Subcutaneous adipose tissue (tissue), 4 donors: ENCODE data around the gene MGMT. TPM values are rescaled to one million over a fixed set of nuclear protein-coding genes. Genes with fewer than 3 reads are reported as not detected.

Source experiments
- total RNA-seq, 4 donors: library from RNA; depleted of rRNA; stranded (reverse); fragments of >200 nt; gene quantifications; one replicate each; pipeline ENCODE4 v1.1.0, GENCODE V29; 2016
- TF ChIP-seq, protein P1 (sequence below): fragments of 450-650 bp; IDR thresholded peaks from one replicate; pipeline ENCODE4 v1.5.1; 2016; ENCODE audit warnings: low read depth, mild to moderate bottlenecking, control low read depth, antibody characterized with exemption, moderate library complexity

The MGMT gene
- total RNA-seq, 4 donors from 2014 or later: 27.5 to 74.8 (median 42.2) TPM

- TF ChIP-seq, protein P1, sequence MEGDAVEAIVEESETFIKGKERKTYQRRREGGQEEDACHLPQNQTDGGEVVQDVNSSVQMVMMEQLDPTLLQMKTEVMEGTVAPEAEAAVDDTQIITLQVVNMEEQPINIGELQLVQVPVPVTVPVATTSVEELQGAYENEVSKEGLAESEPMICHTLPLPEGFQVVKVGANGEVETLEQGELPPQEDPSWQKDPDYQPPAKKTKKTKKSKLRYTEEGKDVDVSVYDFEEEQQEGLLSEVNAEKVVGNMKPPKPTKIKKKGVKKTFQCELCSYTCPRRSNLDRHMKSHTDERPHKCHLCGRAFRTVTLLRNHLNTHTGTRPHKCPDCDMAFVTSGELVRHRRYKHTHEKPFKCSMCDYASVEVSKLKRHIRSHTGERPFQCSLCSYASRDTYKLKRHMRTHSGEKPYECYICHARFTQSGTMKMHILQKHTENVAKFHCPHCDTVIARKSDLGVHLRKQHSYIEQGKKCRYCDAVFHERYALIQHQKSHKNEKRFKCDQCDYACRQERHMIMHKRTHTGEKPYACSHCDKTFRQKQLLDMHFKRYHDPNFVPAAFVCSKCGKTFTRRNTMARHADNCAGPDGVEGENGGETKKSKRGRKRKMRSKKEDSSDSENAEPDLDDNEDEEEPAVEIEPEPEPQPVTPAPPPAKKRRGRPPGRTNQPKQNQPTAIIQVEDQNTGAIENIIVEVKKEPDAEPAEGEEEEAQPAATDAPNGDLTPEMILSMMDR: no peak
Measured at GRCh38 chr10:129455625-129456024, 11.4 kb upstream of the MGMT start.

DNA sequence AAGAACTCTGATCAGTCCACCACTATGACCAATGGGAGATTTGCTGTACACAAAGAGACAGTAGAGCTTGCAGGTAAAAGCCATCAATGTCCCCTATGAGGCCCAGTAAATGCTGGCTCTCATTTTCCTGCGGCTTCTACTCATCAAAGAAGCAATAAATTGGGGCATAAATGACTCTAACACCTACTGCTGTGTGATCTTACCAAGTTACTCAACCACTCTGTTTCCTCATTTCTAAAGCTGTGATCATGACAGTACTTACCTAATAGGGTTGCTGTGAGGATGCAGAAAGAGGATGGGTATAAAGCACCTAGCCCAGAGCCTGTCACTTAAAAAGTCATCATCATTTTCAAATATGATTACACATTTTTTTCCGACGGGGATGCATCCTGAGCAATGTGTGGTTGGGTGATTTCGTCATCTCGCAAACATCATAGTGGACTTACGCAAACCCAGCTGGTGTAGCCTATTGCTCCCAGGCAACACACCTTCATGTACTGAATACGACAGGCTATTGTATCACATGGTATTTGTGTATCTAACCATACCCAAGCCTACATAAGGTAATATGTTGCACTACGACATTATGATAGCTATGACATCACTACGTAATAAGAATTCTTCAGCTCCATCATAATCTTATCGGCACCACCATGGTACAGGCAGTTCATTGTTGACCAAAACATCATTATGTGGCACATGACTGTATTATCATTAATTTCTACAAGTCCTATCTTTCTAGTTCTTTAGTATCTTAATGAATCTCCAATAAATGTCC lies 7.1 kb upstream of the MGMT start:
- TF ChIP-seq, protein P1: no peak

DNA sequence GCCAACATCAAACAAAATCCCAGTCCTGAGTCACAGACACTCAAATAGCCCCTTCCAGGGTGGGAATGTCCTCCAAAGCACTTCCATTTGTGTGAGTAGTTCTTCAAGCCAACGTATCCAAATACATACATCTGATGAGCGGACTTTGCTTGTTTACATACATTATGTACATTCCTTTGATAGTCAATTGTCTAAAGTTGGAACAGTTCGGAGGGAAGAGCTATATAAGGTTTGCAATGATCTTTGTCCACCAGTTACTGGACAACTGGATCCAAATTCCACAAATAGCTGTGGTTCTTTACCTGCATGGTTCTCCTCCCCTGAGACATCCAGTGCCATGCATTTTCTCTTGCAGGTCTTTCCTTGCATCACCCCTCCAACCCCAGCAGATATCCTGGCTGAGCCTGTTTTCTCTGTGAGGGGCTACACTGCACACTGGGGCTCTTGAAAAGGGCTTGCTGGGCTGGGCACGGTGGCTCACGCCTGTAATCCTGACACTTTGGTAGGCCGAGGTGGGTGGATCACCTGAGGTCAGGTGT lies 4.7 kb upstream of the MGMT start:
- TF ChIP-seq, protein P1: no peak

DNA sequence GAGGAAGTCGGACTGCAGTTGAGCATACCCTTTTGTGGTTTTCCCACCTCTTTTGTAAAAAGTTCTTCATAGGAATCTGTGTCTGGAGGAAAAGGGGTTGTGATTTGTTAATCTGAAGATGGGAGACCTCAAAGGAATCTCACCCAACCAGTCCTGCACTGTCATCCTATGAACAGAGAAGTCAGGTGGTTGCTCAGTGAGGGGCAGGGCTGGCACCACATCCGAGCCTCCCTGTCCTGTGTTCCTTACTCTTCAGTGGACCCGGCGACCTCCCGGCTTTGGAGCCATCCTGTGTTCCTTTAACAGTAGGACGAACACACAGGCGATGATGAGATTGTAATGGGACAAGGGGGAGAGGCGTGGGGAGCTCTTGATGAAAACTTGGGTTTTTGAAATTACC lies 2.8 kb upstream of the MGMT start:
- TF ChIP-seq, protein P1: no peak

GRCh38 chr10:129465796-129466702 lies 992 bp upstream of the MGMT start:
- TF ChIP-seq, protein P1: no peak

DNA sequence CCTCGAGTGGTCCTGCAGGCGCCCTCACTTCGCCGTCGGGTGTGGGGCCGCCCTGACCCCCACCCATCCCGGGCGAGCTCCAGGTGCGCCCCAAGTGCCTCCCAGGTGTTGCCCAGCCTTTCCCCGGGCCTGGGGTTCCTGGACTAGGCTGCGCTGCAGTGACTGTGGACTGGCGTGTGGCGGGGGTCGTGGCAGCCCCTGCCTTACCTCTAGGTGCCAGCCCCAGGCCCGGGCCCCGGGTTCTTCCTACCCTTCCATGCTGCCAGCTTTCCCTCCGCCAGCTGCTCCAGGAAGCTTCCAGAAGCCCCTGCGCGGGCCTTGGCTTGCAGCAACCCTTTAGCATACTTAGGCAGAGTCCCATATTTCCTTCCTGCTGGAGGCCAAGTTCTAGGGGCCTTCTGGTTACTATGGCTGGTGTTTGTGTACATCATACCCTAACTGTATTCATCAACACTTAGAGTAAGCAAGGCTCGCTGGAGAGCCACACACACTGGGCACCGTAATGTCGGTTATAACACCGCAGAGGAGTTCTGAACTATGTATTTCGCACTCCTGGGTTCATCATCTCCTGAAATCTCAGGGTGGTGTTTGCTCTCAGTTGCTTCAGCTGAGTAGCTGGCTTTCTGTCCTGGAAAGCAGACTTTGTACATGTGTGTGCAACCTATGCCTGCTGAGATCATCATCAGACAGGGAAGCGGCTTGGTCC lies 471 bp downstream of the MGMT start:
- TF ChIP-seq, protein P1: no peak
